ENCODE results near the gene LCN15.

The LCN15 gene

GRCh38 chr9:136784249-136784996 is 20.1 kb upstream of the LCN15 start:
- H3K27me3 ChIP-seq (replicated peaks in 2 of 5; ENCODE audit: control insufficient read depth in 4 of 5, insufficient read depth in 5 of 5, low read length in 4 of 5) = no peaks in the 10 kb centered on the region
- no peak overlapping the region for H3K4me3 ChIP-seq (ENCODE audit: control insufficient read depth in 1 of 7, extremely low read depth in 1 of 7, insufficient read depth in 4 of 7, low read depth in 2 of 7, low read length in 6 of 7)
- CTCF ChIA-PET = interaction anchor here (1.0 to 8.3 kb wide), 2 partner anchors 14 to 55 kb away, joined by 3 to 75 read pairs; no protein-coding TSS in a partner anchor
- peaks cover 0 to 18% (median 7%) of the 10 kb centered on the region in 4 experiments for H3K4me1 ChIP-seq (ENCODE audit: control extremely low read depth in 1 of 4, control insufficient read depth in 4 of 4, insufficient read depth in 4 of 4, low read length in 3 of 4)
- POLR2A ChIA-PET = no interaction called here
- H3K27ac ChIP-seq (ENCODE audit: insufficient read depth in 1 of 2, low read depth in 1 of 2, low read length in 2 of 2, poor library complexity in 1 of 2, severe bottlenecking in 2 of 2) = no peak overlapping the region
- H3K36me3 ChIP-seq (ENCODE audit: control insufficient read depth in 4 of 4, insufficient read depth in 4 of 4, low read length in 3 of 4) = no peaks in the 10 kb centered on the region
- H3K9me3 ChIP-seq (ENCODE audit: control extremely low read depth in 1 of 5, control insufficient read depth in 4 of 5, insufficient read depth in 2 of 5, low read depth in 1 of 5, low read length in 4 of 5) = no peaks in the 10 kb centered on the region
- 36% methylated on average over 8 of the region's 9 CpGs for WGBS (ENCODE audit: insufficient coverage)
- DNase-seq = peak in 2 of 3 donors; percentile 48 to 57

GRCh38 chr9:136782452-136782851 is 18.1 kb upstream of the LCN15 start:
- no peaks in the 10 kb centered on the region for H3K36me3 ChIP-seq (ENCODE audit: control insufficient read depth in 4 of 4, insufficient read depth in 4 of 4, low read length in 3 of 4)
- WGBS (ENCODE audit: insufficient coverage) = no CpG with 5 or more reads among the region's 3 CpGs
- no peak for DNase-seq
- CTCF ChIA-PET = interaction anchor here (8.3 kb wide), 1 partner anchor 12 kb away, joined by 75 read pairs; no protein-coding TSS in a partner anchor
- no peaks in the 10 kb centered on the region for H3K27me3 ChIP-seq (replicated peaks in 2 of 5; ENCODE audit: control insufficient read depth in 4 of 5, insufficient read depth in 5 of 5, low read length in 4 of 5)
- no peak overlapping the region for H3K27ac ChIP-seq (ENCODE audit: insufficient read depth in 1 of 2, low read depth in 1 of 2, low read length in 2 of 2, poor library complexity in 1 of 2, severe bottlenecking in 2 of 2)
- POLR2A ChIA-PET = interaction anchor here (1.0 kb wide), 1 partner anchor 458 kb away, joined by 3 read pairs; the partner anchor contains the start of gene TUBB4B
- H3K4me3 ChIP-seq (ENCODE audit: control insufficient read depth in 1 of 7, extremely low read depth in 1 of 7, insufficient read depth in 4 of 7, low read depth in 2 of 7, low read length in 6 of 7) = no peak overlapping the region
- no peaks in the 10 kb centered on the region for H3K9me3 ChIP-seq (ENCODE audit: control extremely low read depth in 1 of 5, control insufficient read depth in 4 of 5, insufficient read depth in 2 of 5, low read depth in 1 of 5, low read length in 4 of 5)
- peaks cover 0 to 9% (median 2%) of the 10 kb centered on the region in 4 experiments for H3K4me1 ChIP-seq (ENCODE audit: control extremely low read depth in 1 of 4, control insufficient read depth in 4 of 4, insufficient read depth in 4 of 4, low read length in 3 of 4)

- POLR2A ChIA-PET = no interaction called here
- 100% methylated on average over 4 of the region's 5 CpGs for WGBS (ENCODE audit: insufficient coverage)
Measured at GRCh38 chr9:136779808-136780207, 15.5 kb upstream of the LCN15 start.

GRCh38 chr9:136777359-136777758 is 13.0 kb upstream of the LCN15 start:
- no peak overlapping the region for H3K27ac ChIP-seq (ENCODE audit: insufficient read depth in 1 of 2, low read depth in 1 of 2, low read length in 2 of 2, poor library complexity in 1 of 2, severe bottlenecking in 2 of 2)
- no peaks in the 10 kb centered on the region for H3K27me3 ChIP-seq (replicated peaks in 2 of 5; ENCODE audit: control insufficient read depth in 4 of 5, insufficient read depth in 5 of 5, low read length in 4 of 5)
- 97% methylated on average over 13 of the region's 14 CpGs for WGBS (ENCODE audit: insufficient coverage)
- ChIA-PET POLR2A (no interaction called here), CTCF (interaction anchor here (0.9 to 3.7 kb wide), 9 partner anchors 9 to 26 kb away, joined by 3 to 26 read pairs (median 10); partner anchors contain the start of gene LCN15)
- no peaks in the 10 kb centered on the region for H3K36me3 ChIP-seq (ENCODE audit: control insufficient read depth in 4 of 4, insufficient read depth in 4 of 4, low read length in 3 of 4)
- peaks cover 0 to 4% (median 4%) of the 10 kb centered on the region in 4 experiments for H3K4me1 ChIP-seq (ENCODE audit: control extremely low read depth in 1 of 4, control insufficient read depth in 4 of 4, insufficient read depth in 4 of 4, low read length in 3 of 4)
- peaks cover 0 to 4% (median 0%) of the 10 kb centered on the region in 5 experiments for H3K9me3 ChIP-seq (ENCODE audit: control extremely low read depth in 1 of 5, control insufficient read depth in 4 of 5, insufficient read depth in 2 of 5, low read depth in 1 of 5, low read length in 4 of 5)
- H3K4me3 ChIP-seq (ENCODE audit: control insufficient read depth in 1 of 7, extremely low read depth in 1 of 7, insufficient read depth in 4 of 7, low read depth in 2 of 7, low read length in 6 of 7) = no peak overlapping the region
- no peak for DNase-seq

More at GRCh38 chr9:136779808-136780207, 15.5 kb upstream of the LCN15 start:
- Histone ChIP-seq H3K36me3 (ENCODE audit: control insufficient read depth in 4 of 4, insufficient read depth in 4 of 4, low read length in 3 of 4) (no peaks in the 10 kb centered on the region), H3K9me3 (ENCODE audit: control extremely low read depth in 1 of 5, control insufficient read depth in 4 of 5, insufficient read depth in 2 of 5, low read depth in 1 of 5, low read length in 4 of 5) (no peaks in the 10 kb centered on the region), H3K27me3 (replicated peaks in 2 of 5; ENCODE audit: control insufficient read depth in 4 of 5, insufficient read depth in 5 of 5, low read length in 4 of 5) (no peaks in the 10 kb centered on the region), H3K4me3 (ENCODE audit: control insufficient read depth in 1 of 7, extremely low read depth in 1 of 7, insufficient read depth in 4 of 7, low read depth in 2 of 7, low read length in 6 of 7) (no peak overlapping the region), H3K4me1 (ENCODE audit: control extremely low read depth in 1 of 4, control insufficient read depth in 4 of 4, insufficient read depth in 4 of 4, low read length in 3 of 4) (peaks cover 0 to 5% (median 2%) of the 10 kb centered on the region in 4 experiments), H3K27ac (ENCODE audit: insufficient read depth in 1 of 2, low read depth in 1 of 2, low read length in 2 of 2, poor library complexity in 1 of 2, severe bottlenecking in 2 of 2) (no peak overlapping the region)
- DNase-seq = no peak
- CTCF ChIA-PET = interaction anchor here (1.5 to 3.7 kb wide), 3 partner anchors 9 to 13 kb away, joined by 6 to 26 read pairs (median 14); no protein-coding TSS in a partner anchor

GRCh38 chr9:136776947-136777346 is 12.6 kb upstream of the LCN15 start:
- peaks cover 0 to 4% (median 4%) of the 10 kb centered on the region in 4 experiments for H3K4me1 ChIP-seq (ENCODE audit: control extremely low read depth in 1 of 4, control insufficient read depth in 4 of 4, insufficient read depth in 4 of 4, low read length in 3 of 4)
- no peak overlapping the region for H3K27ac ChIP-seq (ENCODE audit: insufficient read depth in 1 of 2, low read depth in 1 of 2, low read length in 2 of 2, poor library complexity in 1 of 2, severe bottlenecking in 2 of 2)
- H3K4me3 ChIP-seq (ENCODE audit: control insufficient read depth in 1 of 7, extremely low read depth in 1 of 7, insufficient read depth in 4 of 7, low read depth in 2 of 7, low read length in 6 of 7) = no peak overlapping the region
- ChIA-PET POLR2A (no interaction called here), CTCF (interaction anchor here (0.6 to 3.7 kb wide), 8 partner anchors 8 to 223 kb away, joined by 3 to 26 read pairs (median 10); partner anchors contain the start of gene LCN15)
- no peaks in the 10 kb centered on the region for H3K27me3 ChIP-seq (replicated peaks in 2 of 5; ENCODE audit: control insufficient read depth in 4 of 5, insufficient read depth in 5 of 5, low read length in 4 of 5)
- H3K9me3 ChIP-seq (ENCODE audit: control extremely low read depth in 1 of 5, control insufficient read depth in 4 of 5, insufficient read depth in 2 of 5, low read depth in 1 of 5, low read length in 4 of 5) = peaks cover 0 to 4% (median 0%) of the 10 kb centered on the region in 5 experiments
- H3K36me3 ChIP-seq (ENCODE audit: control insufficient read depth in 4 of 4, insufficient read depth in 4 of 4, low read length in 3 of 4) = no peaks in the 10 kb centered on the region
- DNase-seq = no peak
- 94% methylated on average over 7 of the region's 7 CpGs for WGBS (ENCODE audit: insufficient coverage)

- H3K4me1 ChIP-seq (ENCODE audit: control extremely low read depth in 1 of 4, control insufficient read depth in 4 of 4, insufficient read depth in 4 of 4, low read length in 3 of 4) = peaks cover 0 to 4% (median 4%) of the 10 kb centered on the region in 4 experiments
- H3K9me3 ChIP-seq (ENCODE audit: control extremely low read depth in 1 of 5, control insufficient read depth in 4 of 5, insufficient read depth in 2 of 5, low read depth in 1 of 5, low read length in 4 of 5) = peaks cover 0 to 4% (median 0%) of the 10 kb centered on the region in 5 experiments
- ChIA-PET CTCF (interaction anchor here (1.1 to 10.8 kb wide), 3 partner anchors 9 to 18 kb away, joined by 3 to 75 read pairs (median 4); no protein-coding TSS in a partner anchor), POLR2A (no interaction called here)
- no peaks in the 10 kb centered on the region for H3K27me3 ChIP-seq (replicated peaks in 2 of 5; ENCODE audit: control insufficient read depth in 4 of 5, insufficient read depth in 5 of 5, low read length in 4 of 5)
- H3K4me3 ChIP-seq (ENCODE audit: control insufficient read depth in 1 of 7, extremely low read depth in 1 of 7, insufficient read depth in 4 of 7, low read depth in 2 of 7, low read length in 6 of 7) = no peak overlapping the region
- no peak for DNase-seq
- H3K27ac ChIP-seq (ENCODE audit: insufficient read depth in 1 of 2, low read depth in 1 of 2, low read length in 2 of 2, poor library complexity in 1 of 2, severe bottlenecking in 2 of 2) = no peak overlapping the region
- no peaks in the 10 kb centered on the region for H3K36me3 ChIP-seq (ENCODE audit: control insufficient read depth in 4 of 4, insufficient read depth in 4 of 4, low read length in 3 of 4)
- WGBS (ENCODE audit: insufficient coverage) = 97% methylated on average over 6 of the region's 6 CpGs
Measured at GRCh38 chr9:136775191-136775590, 10.9 kb upstream of the LCN15 start.

Measured in common myeloid progenitor, CD34-positive (primary cell).